GM13976 (cell line): ENCODE results near the gene SMPDL3B.
"Not testable (repeated sequence)": the region's sequence is repeated elsewhere in the genome, so short reads cannot be mapped to it uniquely, and the experiment has no call there.

Source experiments
- DNase-seq: peaks from one replicate; pipeline ENCODE4 v3.0.0; 2012; ENCODE audit warnings: low spot score
- CTCF ChIP-seq: IDR thresholded peaks from 2 replicates; pipeline ENCODE4 v1.5.1; 2012; ENCODE audit warnings: borderline replicate concordance, mild to moderate bottlenecking; ENCODE audit not compliant: insufficient read depth; ENCODE audit errors: extremely low read depth, missing control alignments, control extremely low read depth
- in situ Hi-C: fragments of 300-500 bp; cut with MboI; formaldehyde crosslinking; loops from one replicate; pipeline ENCODE4 v1.12.0; 2022; ENCODE audit warnings: low sequenced_read_pairs, mixed read lengths, inconsistent platforms; ENCODE audit not compliant: unreplicated experiment

Gene SMPDL3B

GRCh38 chr1:27990920-27991537, 56.2 kb downstream of the SMPDL3B start:
- TF ChIP-seq CTCF, result no peak
- no peak for DNase-seq
- in situ Hi-C loops, result no loop called here

- DNase-seq, result no peak
- in situ Hi-C loops, result no loop called here
- TF ChIP-seq CTCF, result no peak
These were observed 57.5 kb downstream of the SMPDL3B start for GRCh38 chr1:27992276-27992675.

GRCh38 chr1:27993241-27993640, 58.4 kb downstream of the SMPDL3B start:
- no peak for DNase-seq
- in situ Hi-C loops, result no loop called here

GRCh38 chr1:27994060-27994459, 59.3 kb downstream of the SMPDL3B start:
- DNase-seq, result no peak
- TF ChIP-seq CTCF, result no peak
- in situ Hi-C loops, result no loop called here

More at GRCh38 chr1:27993241-27993640, 58.4 kb downstream of the SMPDL3B start:
- TF ChIP-seq CTCF, result no peak

GRCh38 chr1:27994526-27994925, 59.7 kb downstream of the SMPDL3B start:
- DNase-seq, in situ Hi-C loops: not testable (repeated sequence)

GRCh38 chr1:27999055-27999454, 64.3 kb downstream of the SMPDL3B start:
- DNase-seq, result no peak
- in situ Hi-C loops, result no loop called here
- no peak for TF ChIP-seq CTCF

GRCh38 chr1:28002600-28002999, 67.8 kb downstream of the SMPDL3B start:
- in situ Hi-C loops, result no loop called here
- DNase-seq, result no peak
- TF ChIP-seq CTCF, result no peak

- DNase-seq, in situ Hi-C loops: not testable (repeated sequence)
These were observed 68.3 kb downstream of the SMPDL3B start for GRCh38 chr1:28003117-28003516.
